Astrocyte of the cerebellum (primary cell): ENCODE measurements around the gene MACO1.

ENCODE experiments used
- DNase-seq: peaks from one replicate; pipeline ENCODE4 v3.0.0-alpha.2; 2011; ENCODE audit warnings: low read depth
- H3K4me3 ChIP-seq: 2 replicates; pipeline ENCODE4 v1.5.1; 2011; ENCODE audit warnings: mild to moderate bottlenecking, low read depth, low read length, moderate library complexity
- in situ Hi-C: cut with HindIII; loops from 2 replicates; pipeline ENCODE4 v1.10.0; 2017; ENCODE audit warnings: low sequenced_read_pairs
- TF ChIP-seq, protein P1 (sequence below): IDR thresholded peaks from 2 replicates; pipeline ENCODE4 v1.5.1; 2012; ENCODE audit warnings: low read length, low read depth, moderate library complexity, mild to moderate bottlenecking; ENCODE audit errors: missing control alignments

The MACO1 gene

DNA sequence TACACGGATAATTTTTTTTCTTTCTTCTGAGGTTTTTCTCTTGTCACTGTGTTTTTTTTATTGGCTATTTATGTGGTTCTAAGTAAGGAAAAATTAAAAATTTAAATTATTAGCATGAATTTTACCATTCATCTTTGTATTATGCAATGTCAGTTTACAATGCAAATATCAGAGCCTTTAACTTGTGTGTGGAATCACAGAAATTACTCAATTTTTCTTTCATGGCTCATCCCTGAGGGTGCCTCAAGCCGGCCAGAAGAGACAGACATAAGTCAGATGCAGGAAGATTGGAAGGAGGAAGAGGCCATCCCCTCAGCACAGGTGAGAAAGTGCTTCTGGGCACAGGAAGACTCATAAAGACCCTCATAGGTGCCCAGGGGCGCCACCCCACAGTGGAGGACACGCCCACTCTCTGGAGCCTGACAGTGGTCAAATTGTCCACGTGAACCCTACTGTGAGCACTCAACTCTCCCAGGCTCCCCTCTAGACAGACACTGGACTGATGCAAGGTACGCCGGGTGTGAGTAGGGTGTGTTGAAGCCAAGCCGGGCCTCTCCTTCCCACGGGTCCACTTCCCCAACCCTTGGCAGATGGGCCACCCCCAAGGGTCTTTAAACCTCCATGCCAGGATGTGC, 103.2 kb downstream of the MACO1 start:
- no peak overlapping the region for H3K4me3 ChIP-seq
- TF ChIP-seq, protein P1, sequence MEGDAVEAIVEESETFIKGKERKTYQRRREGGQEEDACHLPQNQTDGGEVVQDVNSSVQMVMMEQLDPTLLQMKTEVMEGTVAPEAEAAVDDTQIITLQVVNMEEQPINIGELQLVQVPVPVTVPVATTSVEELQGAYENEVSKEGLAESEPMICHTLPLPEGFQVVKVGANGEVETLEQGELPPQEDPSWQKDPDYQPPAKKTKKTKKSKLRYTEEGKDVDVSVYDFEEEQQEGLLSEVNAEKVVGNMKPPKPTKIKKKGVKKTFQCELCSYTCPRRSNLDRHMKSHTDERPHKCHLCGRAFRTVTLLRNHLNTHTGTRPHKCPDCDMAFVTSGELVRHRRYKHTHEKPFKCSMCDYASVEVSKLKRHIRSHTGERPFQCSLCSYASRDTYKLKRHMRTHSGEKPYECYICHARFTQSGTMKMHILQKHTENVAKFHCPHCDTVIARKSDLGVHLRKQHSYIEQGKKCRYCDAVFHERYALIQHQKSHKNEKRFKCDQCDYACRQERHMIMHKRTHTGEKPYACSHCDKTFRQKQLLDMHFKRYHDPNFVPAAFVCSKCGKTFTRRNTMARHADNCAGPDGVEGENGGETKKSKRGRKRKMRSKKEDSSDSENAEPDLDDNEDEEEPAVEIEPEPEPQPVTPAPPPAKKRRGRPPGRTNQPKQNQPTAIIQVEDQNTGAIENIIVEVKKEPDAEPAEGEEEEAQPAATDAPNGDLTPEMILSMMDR = no peak
- DNase-seq = no peak
- in situ Hi-C loops = no loop called here

DNA sequence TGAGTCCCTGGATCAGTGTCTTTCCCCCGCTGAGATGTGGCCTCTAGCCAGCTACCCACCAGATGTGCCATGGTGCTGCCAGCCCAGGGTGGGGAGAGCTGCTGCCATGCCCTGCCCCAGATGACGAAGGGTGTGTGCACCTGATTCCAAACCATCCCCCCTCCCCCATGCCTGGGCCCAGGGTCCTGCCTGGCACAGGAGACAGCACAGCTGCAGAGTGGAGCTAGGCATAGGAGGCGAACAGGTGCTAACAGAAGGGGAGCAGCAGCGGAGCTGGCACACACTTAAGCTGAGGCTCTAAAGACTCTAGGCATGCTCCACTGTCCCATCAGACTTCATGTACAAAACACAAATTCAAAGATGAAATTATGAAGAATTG, 103.7 kb downstream of the MACO1 start:
- TF ChIP-seq, protein P1 = no peak
- DNase-seq = no peak
- in situ Hi-C loops = no loop called here
- no peak overlapping the region for H3K4me3 ChIP-seq

DNA sequence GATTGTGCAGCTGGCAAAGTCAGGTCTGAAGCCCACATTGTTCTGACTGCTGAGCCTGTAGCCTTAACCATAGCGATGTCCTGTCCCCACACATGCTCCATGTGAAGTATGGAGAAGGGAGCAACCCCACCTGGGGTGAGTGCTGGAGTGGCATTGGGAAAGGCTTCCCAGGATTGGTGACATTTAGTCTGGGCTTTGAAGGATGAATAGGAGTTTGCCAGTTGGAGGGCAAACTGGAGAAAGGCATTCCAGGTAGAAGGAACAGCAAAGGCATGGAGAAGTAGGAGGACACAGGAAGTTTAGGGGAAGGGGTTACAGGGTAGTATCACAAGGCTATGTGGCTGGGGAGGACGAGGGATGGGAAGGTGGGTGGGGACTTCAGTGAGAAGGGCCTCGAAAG, 105.4 kb downstream of the MACO1 start:
- no peak for DNase-seq
- H3K4me3 ChIP-seq = no peak overlapping the region
- TF ChIP-seq, protein P1 = no peak
- in situ Hi-C loops = no loop called here

DNA sequence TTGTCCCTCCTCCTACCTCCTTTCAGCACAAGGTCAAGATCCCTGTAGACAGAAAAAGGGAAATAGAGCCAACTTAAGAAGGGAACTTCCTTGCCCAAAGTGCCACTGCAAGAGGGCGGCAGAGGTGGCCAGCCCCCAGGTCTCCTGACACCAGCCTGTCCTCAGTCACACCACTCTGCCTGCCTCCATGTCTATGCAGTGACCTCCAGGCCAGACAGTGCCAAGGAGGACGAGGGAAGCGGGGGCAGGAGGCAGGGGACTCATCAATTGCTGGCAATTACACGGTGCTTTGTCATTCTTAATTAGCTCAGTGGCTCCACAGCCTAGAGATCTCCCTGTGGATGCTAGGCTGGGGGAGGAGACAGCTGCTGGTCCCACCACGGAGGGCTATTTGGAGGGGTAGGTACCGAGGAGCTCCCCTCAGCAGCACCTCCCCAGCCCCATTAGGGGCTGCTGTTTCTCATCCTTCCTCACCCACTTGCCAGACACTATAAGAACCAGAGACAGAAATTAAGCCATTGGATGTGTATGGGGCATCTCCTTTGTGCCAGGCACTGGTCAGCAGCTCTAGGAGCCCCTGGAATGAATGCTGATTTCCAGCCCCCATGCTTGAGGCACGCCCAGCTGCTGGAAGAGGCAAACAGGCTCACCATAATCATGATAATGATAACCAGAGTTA, 106.6 kb downstream of the MACO1 start:
- TF ChIP-seq, protein P1 = no peak
- in situ Hi-C loops = no loop called here
- DNase-seq = no peak
- no peak overlapping the region for H3K4me3 ChIP-seq

DNA sequence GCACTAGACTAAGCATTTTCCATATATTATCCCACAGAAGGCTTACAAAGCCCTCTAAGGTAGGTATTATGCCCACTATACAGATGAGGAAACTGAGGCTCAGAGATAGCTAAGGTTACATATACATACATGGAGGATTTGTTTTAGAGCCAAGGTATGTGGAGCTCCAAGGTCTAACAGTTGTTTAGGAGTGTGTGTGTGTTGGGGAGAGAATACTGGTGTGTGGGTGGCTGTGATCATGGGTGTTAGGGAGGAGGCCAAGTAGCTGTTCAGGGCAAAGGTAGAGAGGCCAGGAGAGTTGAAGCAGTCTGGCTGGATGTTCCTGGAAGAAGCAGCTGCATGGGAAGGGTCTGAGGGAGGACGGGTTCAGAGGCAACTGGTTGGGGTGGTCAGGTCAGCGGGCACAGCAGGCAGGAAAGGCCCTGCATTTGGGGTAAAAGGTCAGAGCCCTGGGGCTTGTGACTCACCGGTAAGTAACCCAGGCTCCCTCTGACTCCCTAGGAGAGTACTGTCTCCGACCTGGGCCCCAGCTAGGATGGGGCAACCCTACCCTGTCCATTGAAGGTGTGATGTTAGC, 107.6 kb downstream of the MACO1 start:
- in situ Hi-C loops = no loop called here
- TF ChIP-seq, protein P1 = no peak
- H3K4me3 ChIP-seq = no peak overlapping the region
- no peak for DNase-seq

DNA sequence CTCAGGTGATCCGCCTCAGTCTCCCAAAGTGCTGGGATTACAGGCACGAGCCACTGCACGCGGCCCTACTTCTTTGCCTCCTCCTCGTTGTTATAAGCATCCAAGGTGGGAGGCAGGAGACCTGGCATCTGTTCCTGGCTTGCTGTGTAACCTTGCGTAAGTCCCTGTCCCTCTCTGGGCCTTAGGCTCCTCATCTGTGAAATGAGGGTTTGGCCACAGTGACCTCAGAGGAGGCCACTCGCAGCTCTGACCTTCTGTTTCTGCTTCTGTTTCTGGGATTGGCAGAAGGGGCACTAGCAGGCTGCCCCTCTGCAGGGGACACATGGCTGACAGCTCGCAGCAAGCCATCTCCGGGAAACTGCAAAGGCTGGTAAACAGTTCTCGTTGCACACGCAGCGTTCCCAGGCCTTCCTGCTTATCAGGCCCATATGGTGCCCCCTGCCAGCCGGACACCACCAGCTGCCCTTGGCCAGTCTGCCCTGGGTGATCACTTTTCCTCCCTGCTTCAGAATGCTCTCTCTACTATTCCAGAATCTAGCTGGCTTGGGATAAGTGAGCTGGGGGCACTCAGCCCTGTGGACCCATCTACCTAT, 110.1 kb downstream of the MACO1 start:
- no peak overlapping the region for H3K4me3 ChIP-seq
- TF ChIP-seq, protein P1 = no peak
- in situ Hi-C loops = no loop called here
- no peak for DNase-seq
